HCT116 (cell line): ENCODE data around the gene UBE2M. TPM values are rescaled to one million over a fixed set of nuclear protein-coding genes. Genes with fewer than 3 reads are reported as not detected.
A peak's percentile ranks its signal among the peaks of the same experiment; 100 is the strongest.

Experiments
- ATAC-seq: fragments of 200-7000 bp; cut with Tn5 transposase; 2 replicates; pipeline ENCODE4 v1.9.1; 2020; ENCODE audit warnings: mild to moderate bottlenecking, moderate library complexity
- BruUV-seq: library from RNA; stranded (reverse); fragments of 400-500 nt; replicated peaks from 2 replicates; lab custom pipeline; 2021; lab: Mats Ljungman, UMichigan
- CTCF ChIA-PET: fragments of 300-600 bp; sonication (Branson Sonifier 250); formaldehyde crosslinking; loops from one replicate; lab custom pipeline; 2021; ENCODE audit warnings: antibody characterized with exemption; lab: Charles Lee
- POLR2A ChIA-PET: fragments of 300-600, 350-600 bp; sonication (Branson Sonifier 250); formaldehyde crosslinking; loops from one replicate; lab custom pipeline; 2021; ENCODE audit warnings: antibody characterized with exemption; lab: Charles Lee
- RAD21 ChIA-PET, 2 experiments: fragments of 300-600 bp; sonication (Branson Sonifier 250); formaldehyde crosslinking; loops; one replicate each; lab custom pipeline; 2023; ENCODE audit warnings: low total read pairs in 2 of 2; ENCODE audit not compliant: uncharacterized antibody in 2 of 2, unreplicated experiment in 2 of 2, low non-redundant PET in 1 of 2; lab: Charles Lee
- DNase-seq: peaks from one replicate; pipeline ENCODE4 v3.0.0-alpha.2; 2010; ENCODE audit warnings: low read depth, low spot score
- H2AFZ ChIP-seq: fragments of 200-600 bp; shearing (Covaris generic), sonication (generic); 2 replicates; pipeline ENCODE4 v1.6.1; 2017; ENCODE audit warnings: low read depth, mixed run types, mixed read lengths, antibody characterized with exemption, low read length; ENCODE audit not compliant: poor library complexity, severe bottlenecking
- H3K27ac ChIP-seq: 2 replicates; pipeline ENCODE4 v1.5.1; 2012; ENCODE audit warnings: low read depth, low read length
- H3K27me3 ChIP-seq: fragments of 200-600 bp; sonication (generic); 2 replicates; pipeline ENCODE4 v1.6.1; 2016; ENCODE audit warnings: mixed run types, low read length, mixed read lengths; ENCODE audit not compliant: insufficient read depth
- H3K36me3 ChIP-seq, 2 experiments: fragments of 200-500 bp in 1 of 2; fragments of 200-600 bp in 1 of 2; sonication (Bioruptor generic) in 1 of 2; sonication (generic) in 1 of 2; 2 replicates each; pipeline versions ENCODE4 v1.5.1 to v1.6.1; 2014 to 2016; ENCODE audit warnings: low read length in 2 of 2, inconsistent platforms in 1 of 2, mixed read lengths in 1 of 2, mixed run types in 1 of 2; ENCODE audit not compliant: insufficient read depth in 2 of 2, control insufficient read depth in 1 of 2
- H3K4me1 ChIP-seq, 2 experiments: fragments of 200-600 bp in 1 of 2; sonication (generic) in 1 of 2; 2 replicates each; pipeline versions ENCODE4 v1.5.1 to v1.6.1; 2012 to 2017; ENCODE audit warnings: low read length in 2 of 2, inconsistent platforms in 1 of 2, mild to moderate bottlenecking in 1 of 2, mixed read lengths in 1 of 2, mixed run types in 1 of 2, moderate library complexity in 1 of 2; ENCODE audit not compliant: insufficient read depth in 2 of 2, control insufficient read depth in 1 of 2
- H3K4me2 ChIP-seq: fragments of 200-600 bp; sonication (generic); 2 replicates; pipeline ENCODE4 v1.6.1; 2017; ENCODE audit warnings: mixed run types, low read length, mixed read lengths
- H3K4me3 ChIP-seq, 2 experiments: fragments of 200-600 bp in 1 of 2; sonication (generic) in 1 of 2; replicated peaks in 1 of 2; 2 replicates each; pipeline ENCODE4 v1.5.1; 2011 to 2016; ENCODE audit warnings: low read length in 2 of 2, control low read depth in 1 of 2, low read depth in 1 of 2, mild to moderate bottlenecking in 1 of 2, mixed read lengths in 1 of 2, mixed run types in 1 of 2
- H3K79me2 ChIP-seq: fragments of 200-600 bp; sonication (generic); 2 replicates; pipeline ENCODE4 v1.6.1; 2017; ENCODE audit warnings: mild to moderate bottlenecking, mixed run types, low read length, moderate library complexity, mixed read lengths; ENCODE audit not compliant: insufficient read depth
- H3K9ac ChIP-seq: fragments of 200-600 bp; sonication (generic); 2 replicates; pipeline ENCODE4 v1.6.1; 2016; ENCODE audit warnings: low read length, mixed read lengths
- H3K9me2 ChIP-seq: fragments of 200-600 bp; sonication (generic), shearing (Covaris generic); 2 replicates; pipeline ENCODE4 v1.6.1; 2017; ENCODE audit warnings: mixed run types, mild to moderate bottlenecking, moderate library complexity; ENCODE audit not compliant: insufficient read depth
- H3K9me3 ChIP-seq, 2 experiments: fragments of 200-500 bp in 1 of 2; fragments of 200-600 bp in 1 of 2; sonication (Bioruptor generic) in 1 of 2; sonication (generic) in 1 of 2; 2 replicates each; pipeline ENCODE4 v1.6.1; 2014 to 2017; ENCODE audit warnings: low read length in 2 of 2, mixed read lengths in 2 of 2, inconsistent platforms in 1 of 2, low read depth in 1 of 2, mild to moderate bottlenecking in 1 of 2, mixed run types in 1 of 2, moderate library complexity in 1 of 2; ENCODE audit not compliant: control insufficient read depth in 1 of 2, insufficient read depth in 1 of 2
- H4K20me1 ChIP-seq: fragments of 200-600 bp; sonication (generic), shearing (Covaris generic); 2 replicates; pipeline ENCODE4 v1.6.1; 2017; ENCODE audit warnings: mixed run types, mild to moderate bottlenecking, moderate library complexity; ENCODE audit not compliant: insufficient read depth
- CEBPB ChIP-seq: IDR thresholded peaks from 2 replicates; pipeline ENCODE4 v1.6.1; 2012; ENCODE audit warnings: low read depth
- ELF1 ChIP-seq: IDR thresholded peaks from 2 replicates; pipeline ENCODE4 v1.6.1; 2012; ENCODE audit warnings: low read depth, borderline replicate concordance
- POLR2AphosphoS5 ChIP-seq: IDR thresholded peaks from 2 replicates; pipeline ENCODE4 v1.6.1; 2011; ENCODE audit warnings: mild to moderate bottlenecking, low read depth, low read length, moderate library complexity
- SIN3A ChIP-seq: IDR thresholded peaks from 2 replicates; pipeline ENCODE4 v1.6.1; 2012; ENCODE audit warnings: low read depth
- ZNF274 ChIP-seq: fragments of 200-500 bp; sonication (Bioruptor generic); IDR thresholded peaks from 2 replicates; pipeline ENCODE4 v1.6.1; 2014; ENCODE audit warnings: mild to moderate bottlenecking, low read depth, low read length, inconsistent platforms
- intact Hi-C: fragments of 100-400 bp; cut with micrococcal nuclease; formaldehyde crosslinking; loops from 2 replicates; pipeline ENCODE4 v1.10.0; 2022
- total RNA-seq: library from RNA; stranded (reverse); gene quantifications from one replicate; pipeline ENCODE4 v1.2.1, GENCODE V29; 2021; ENCODE audit not compliant: unreplicated experiment
- TF ChIP-seq, protein P1 (sequence below): IDR thresholded peaks from 2 replicates; pipeline ENCODE4 v1.6.1; 2012; ENCODE audit warnings: low read depth

UBE2M gene
- total RNA-seq, 1 experiment from 2014 or later, result 120 TPM

- H3K79me2 ChIP-seq, result peaks cover 81% of the 10 kb centered on the region
Measured at GRCh38 chr19:58548859-58549663, 9.3 kb downstream of the UBE2M start.

More at GRCh38 chr19:58548859-58549663, 9.3 kb downstream of the UBE2M start:
- H2AFZ ChIP-seq, result no peak overlapping the region
- H3K4me3 ChIP-seq, result no peak overlapping the region
- ChIA-PET CTCF (no interaction called here), RAD21 (no interaction called here), POLR2A (no interaction called here)
- no peaks in the 10 kb centered on the region for H3K9me2 ChIP-seq
- H3K4me1 ChIP-seq, result peaks cover 18 to 23% of the 10 kb centered on the region in 2 experiments; a peak in 3 of 4 replicates
- H3K27me3 ChIP-seq, result no peaks in the 10 kb centered on the region
- H3K36me3 ChIP-seq, result peaks cover 52 to 65% of the 10 kb centered on the region in 2 experiments; a peak in 3 of 4 replicates
- H3K27ac ChIP-seq, result peak overlapping the region; percentile 10; the same call in 1 of the 2 replicates
- DNase-seq (no peak), ATAC-seq (no peak)
- BruUV-seq, result no TSS peak
- intact Hi-C loops, result no loop called here
- H4K20me1 ChIP-seq, result peaks cover 32% of the 10 kb centered on the region; the same call in 1 of the 2 replicates
- no peak overlapping the region for H3K4me2 ChIP-seq
- TF ChIP-seq, protein P1, sequence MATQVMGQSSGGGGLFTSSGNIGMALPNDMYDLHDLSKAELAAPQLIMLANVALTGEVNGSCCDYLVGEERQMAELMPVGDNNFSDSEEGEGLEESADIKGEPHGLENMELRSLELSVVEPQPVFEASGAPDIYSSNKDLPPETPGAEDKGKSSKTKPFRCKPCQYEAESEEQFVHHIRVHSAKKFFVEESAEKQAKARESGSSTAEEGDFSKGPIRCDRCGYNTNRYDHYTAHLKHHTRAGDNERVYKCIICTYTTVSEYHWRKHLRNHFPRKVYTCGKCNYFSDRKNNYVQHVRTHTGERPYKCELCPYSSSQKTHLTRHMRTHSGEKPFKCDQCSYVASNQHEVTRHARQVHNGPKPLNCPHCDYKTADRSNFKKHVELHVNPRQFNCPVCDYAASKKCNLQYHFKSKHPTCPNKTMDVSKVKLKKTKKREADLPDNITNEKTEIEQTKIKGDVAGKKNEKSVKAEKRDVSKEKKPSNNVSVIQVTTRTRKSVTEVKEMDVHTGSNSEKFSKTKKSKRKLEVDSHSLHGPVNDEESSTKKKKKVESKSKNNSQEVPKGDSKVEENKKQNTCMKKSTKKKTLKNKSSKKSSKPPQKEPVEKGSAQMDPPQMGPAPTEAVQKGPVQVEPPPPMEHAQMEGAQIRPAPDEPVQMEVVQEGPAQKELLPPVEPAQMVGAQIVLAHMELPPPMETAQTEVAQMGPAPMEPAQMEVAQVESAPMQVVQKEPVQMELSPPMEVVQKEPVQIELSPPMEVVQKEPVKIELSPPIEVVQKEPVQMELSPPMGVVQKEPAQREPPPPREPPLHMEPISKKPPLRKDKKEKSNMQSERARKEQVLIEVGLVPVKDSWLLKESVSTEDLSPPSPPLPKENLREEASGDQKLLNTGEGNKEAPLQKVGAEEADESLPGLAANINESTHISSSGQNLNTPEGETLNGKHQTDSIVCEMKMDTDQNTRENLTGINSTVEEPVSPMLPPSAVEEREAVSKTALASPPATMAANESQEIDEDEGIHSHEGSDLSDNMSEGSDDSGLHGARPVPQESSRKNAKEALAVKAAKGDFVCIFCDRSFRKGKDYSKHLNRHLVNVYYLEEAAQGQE, result no peak
- no peak for TF ChIP-seq SIN3A
- no peak; the same call in 1 of the 2 replicates for TF ChIP-seq POLR2AphosphoS5
- TF ChIP-seq ELF1, result no peak
- TF ChIP-seq CEBPB, result no peak
- TF ChIP-seq ZNF274, result no peak
- no peak overlapping the region for H3K9ac ChIP-seq
- no peaks in the 10 kb centered on the region for H3K9me3 ChIP-seq
